GM21528 (cell line): ENCODE results near the gene SAPCD1.
"Not testable (repeated sequence)": the region's sequence is repeated elsewhere in the genome, so short reads cannot be mapped to it uniquely, and the experiment has no call there.

Source experiments
- ATAC-seq: cut with Tn5 transposase; IDR thresholded peaks from one replicate; pipeline ENCODE4 v1.9.1; 2021; ENCODE audit warnings: mild to moderate bottlenecking, moderate library complexity; ENCODE audit not compliant: unreplicated experiment, low FRiP score

Gene SAPCD1

GRCh38 chr6:31776485-31776988, 14.1 kb downstream of the SAPCD1 start:
- no peak for ATAC-seq

DNA sequence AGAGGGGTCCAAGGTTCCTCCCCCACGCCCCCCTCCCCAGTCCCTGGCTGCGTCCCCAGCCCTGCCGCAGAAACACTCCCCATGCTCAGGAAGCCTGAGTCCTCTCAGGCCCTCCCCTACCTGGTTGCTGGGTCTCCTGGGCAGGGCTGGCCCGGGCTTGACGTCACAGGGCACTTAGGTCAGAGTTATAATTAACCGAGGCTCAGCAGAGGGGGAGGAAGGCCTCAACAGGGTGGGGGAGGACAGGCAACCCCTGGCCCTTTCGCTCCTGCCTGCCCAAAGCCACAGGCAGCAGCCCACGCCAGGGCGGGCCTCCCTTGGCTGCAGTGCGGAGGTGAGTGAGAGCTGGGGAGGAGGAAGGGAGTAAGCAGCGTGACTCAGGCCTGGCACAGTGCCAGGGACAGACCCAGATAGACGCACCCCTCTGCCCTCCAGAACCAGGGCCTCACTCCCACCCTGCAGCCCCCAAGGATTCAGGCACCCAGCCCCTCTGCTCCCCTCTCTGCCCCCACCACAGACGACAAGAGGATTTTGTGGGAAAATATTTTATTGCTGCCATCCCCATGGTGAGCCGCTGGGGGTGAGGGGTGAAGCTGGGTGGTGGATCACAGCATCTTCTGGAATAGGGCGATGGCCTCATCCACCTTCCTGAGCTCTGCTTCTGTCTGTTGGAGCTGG, 14.7 kb downstream of the SAPCD1 start, which contains the start of gene VWA7:
Gene VWA7 (minus strand): TSS at position 340 of the 678 bp plus-strand sequence. CDS start 549 bp downstream, outside the sequence.
- peak; percentile 55 for ATAC-seq

DNA sequence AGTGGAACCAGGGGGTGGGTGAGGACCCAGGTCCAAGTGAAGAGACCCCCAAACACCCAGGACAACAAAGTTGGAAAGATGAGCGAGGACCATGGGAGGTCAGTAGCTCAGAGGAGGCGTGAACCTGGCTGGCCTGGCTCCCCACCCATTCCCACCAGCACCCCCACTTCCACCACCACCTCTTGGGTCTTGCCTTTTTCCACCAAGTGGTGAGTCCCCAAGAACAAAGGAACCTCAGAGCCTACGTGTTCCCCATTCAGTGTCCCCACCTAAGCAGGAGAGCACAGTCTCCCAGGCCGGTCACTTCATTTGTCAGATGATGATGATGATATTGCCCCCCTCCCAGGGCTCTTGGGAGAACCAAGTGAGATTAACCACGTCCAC, 15.2 kb downstream of the SAPCD1 start:
- ATAC-seq, result no peak

DNA sequence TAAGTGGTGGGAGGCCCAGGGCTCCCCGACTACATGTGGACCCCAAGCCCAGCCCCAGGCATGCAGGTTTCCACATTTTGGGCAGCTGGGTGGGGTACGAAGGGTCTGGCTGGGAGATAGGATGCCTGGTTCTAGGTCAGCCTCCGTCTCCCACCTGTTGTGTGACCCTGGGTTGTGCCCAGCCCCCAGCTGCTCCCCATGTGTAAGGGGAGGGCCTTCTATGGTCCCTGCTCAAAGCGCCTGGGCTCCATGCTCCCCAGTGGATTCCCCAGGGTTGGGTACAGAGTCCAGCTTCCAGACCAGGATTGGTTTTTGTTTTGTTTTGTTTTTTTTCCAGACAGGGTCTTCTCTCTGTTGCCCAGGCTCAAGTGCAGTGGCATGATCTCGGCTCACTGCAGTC, 15.7 kb downstream of the SAPCD1 start:
- no peak for ATAC-seq

GRCh38 chr6:31778999-31779885, 16.8 kb downstream of the SAPCD1 start:
- ATAC-seq, result no peak

GRCh38 chr6:31779908-31780307, 17.5 kb downstream of the SAPCD1 start:
- no peak for ATAC-seq

GRCh38 chr6:31780507-31781243, 18.2 kb downstream of the SAPCD1 start:
- no peak for ATAC-seq

GRCh38 chr6:31781244-31782125, 19.0 kb downstream of the SAPCD1 start:
- ATAC-seq, result no peak

- ATAC-seq, result no peak
Measured at GRCh38 chr6:31782126-31782855, 19.8 kb downstream of the SAPCD1 start.

GRCh38 chr6:31784098-31784925, 21.9 kb downstream of the SAPCD1 start:
- no peak for ATAC-seq

DNA sequence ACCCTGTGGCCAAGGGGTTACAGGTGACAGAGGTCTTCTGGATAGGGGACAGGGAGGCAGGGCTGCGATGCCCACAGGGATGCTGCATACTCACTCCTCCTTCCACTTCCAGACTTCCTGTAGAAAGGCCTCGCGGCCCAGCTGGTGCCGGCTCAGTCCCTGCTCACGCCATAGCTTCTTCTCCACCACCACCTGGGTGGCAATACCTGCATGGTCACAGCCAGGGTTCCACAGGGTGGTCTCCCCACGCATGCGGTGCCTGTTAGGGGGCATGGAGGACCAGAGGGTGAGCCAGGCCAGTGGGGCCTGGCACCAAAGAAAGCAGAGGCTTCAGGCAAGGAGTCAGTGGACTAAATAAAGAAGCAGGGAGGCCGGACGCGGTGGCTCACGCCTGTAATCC, 23.0 kb downstream of the SAPCD1 start:
- ATAC-seq, result no peak

- ATAC-seq, result no peak
Measured at GRCh38 chr6:31791324-31792089, 29.1 kb downstream of the SAPCD1 start.

DNA sequence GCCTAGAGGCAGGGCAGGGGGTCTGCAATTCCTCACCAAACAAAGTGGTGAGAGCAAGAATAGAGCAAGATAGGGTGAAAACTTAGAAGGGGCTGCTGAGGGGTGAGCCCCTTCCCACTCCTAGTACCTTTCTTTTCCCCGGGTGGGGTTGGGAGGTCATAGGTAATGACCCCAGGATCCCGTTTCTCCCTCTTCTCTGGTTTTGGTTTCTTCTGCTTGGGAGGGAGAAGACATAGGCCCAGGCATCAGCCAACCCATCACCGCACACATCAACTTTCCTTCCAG, 29.6 kb downstream of the SAPCD1 start:
- no peak for ATAC-seq

DNA sequence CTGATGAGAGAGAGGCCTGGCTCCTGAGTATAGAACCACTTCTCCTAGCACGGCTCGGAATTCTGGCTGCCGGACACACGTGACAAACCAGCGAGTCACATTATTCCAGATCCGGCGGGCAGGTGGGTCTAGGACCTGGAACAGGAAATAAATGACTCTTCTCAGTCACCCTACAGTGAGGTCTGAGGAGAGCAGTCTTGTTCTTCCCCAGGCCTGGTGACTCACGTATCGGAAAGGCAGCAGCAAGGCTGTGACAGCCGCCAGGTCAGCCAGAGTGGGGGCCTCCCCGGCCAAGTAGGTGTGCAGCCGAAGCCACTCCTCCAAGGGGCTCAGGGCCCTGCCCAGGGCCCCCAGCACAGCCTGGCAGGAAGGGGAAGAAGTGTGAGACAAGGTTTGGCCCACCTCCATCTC, 30.3 kb downstream of the SAPCD1 start:
- no peak for ATAC-seq

DNA sequence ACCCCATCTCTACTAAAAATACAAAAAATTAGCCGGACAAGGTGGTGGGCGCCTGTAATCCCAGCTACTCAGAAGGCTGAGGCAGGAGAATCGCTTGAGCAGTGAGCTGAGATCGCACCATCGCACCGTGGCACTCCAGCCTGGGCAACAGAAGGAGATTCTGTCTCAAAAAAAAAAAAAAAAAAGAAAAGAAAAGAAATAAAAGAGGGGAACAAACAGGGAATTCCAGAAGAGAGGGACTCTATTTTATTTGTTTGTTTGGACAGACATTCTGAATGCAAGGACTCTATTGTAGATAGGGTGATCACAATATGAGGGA, 31.4 kb downstream of the SAPCD1 start:
- not testable (repeated sequence) for ATAC-seq

DNA sequence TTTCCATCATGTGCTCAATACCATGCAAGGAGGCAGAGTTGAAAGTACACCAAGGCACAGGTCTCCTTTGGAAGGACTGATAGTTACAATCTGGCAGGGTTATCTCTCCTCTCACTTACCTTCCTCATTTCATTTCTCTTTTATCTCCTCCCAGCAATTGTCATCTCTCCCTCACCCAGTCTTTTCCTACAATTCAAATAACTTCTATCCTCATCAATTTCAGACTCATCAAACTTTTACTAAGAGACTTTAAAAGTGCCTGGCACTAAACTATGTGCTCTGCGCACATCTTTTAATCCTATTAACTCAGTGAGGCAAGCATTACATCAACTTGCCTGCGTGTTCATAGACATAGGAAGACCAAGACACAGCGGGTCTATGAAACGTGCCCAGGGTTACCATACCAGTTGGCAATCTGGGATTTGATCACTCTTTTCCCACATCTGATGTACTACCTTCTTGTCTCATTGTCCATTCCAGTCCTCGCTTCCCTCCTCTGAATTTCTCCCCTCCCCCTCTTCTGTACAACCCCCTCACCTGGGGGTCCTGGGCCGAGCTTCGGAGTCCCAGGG, 31.9 kb downstream of the SAPCD1 start:
- ATAC-seq, result no peak

GRCh38 chr6:31794866-31795615, 32.6 kb downstream of the SAPCD1 start:
- ATAC-seq, result peak; percentile 6
